IPS-15b (cell line): ENCODE data around the gene VEPH1.

Experiments used
- H3K27me3 ChIP-seq: one replicate; pipeline ENCODE4 v1.6.1; 2013; ENCODE audit warnings: low read length; ENCODE audit not compliant: control insufficient read depth, insufficient read depth
- H3K36me3 ChIP-seq: one replicate; pipeline ENCODE4 v1.6.1; 2013; ENCODE audit warnings: low read length; ENCODE audit not compliant: control insufficient read depth, insufficient read depth
- H3K4me1 ChIP-seq: one replicate; pipeline ENCODE4 v1.6.1; 2013; ENCODE audit warnings: mild to moderate bottlenecking, low read length; ENCODE audit not compliant: control insufficient read depth, insufficient read depth
- H3K4me3 ChIP-seq: one replicate; pipeline ENCODE4 v1.5.1; 2013; ENCODE audit warnings: low read depth, low read length
- H3K9ac ChIP-seq: one replicate; pipeline ENCODE4 v1.6.1; 2013; ENCODE audit warnings: low read depth, mild to moderate bottlenecking, low read length
- H3K9me3 ChIP-seq: one replicate; pipeline ENCODE4 v1.6.1; 2013; ENCODE audit warnings: mild to moderate bottlenecking, low read length; ENCODE audit not compliant: control insufficient read depth, insufficient read depth

Gene VEPH1

DNA sequence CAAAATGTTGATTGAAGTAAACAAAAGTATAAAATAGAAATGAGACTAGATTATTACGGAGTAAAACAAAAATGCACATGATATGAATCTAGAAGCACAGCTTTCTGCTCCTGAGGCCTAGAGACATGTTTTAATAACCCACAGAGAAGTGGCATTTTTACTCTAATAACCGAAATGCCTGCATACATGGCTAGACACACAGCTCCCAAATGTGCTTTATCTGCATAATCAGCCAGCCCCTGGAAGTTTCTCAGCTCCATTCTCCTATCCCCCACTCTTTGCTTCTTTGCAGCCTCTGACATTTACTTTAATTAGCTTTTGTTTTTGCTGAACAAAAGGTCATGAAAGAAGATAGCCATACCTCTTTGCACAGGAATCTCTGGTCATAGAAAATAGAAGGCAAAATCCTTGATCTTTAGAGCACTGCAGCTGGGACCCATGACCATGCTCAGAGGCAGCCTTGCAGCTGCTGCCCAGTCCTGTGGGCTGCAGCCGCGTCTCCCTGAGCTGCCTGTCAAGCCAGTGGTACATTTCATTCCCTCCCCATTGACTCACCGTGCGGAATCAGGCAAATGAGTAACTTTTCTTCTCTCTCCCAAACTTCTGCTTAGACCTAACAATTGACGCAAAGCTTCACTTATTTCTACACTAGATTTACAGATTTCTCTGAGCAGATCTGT lies at the start of gene VEPH1:
VEPH1 (minus strand) TSS at position 501 of the 680 bp plus-strand sequence. CDS start 8,067 bp downstream, outside the sequence.
- Histone ChIP-seq H3K9ac (no peak within 1 kb of the TSS), H3K36me3 (no peaks in the 10 kb centered on the region), H3K4me3 (no peak within 1 kb of the TSS)

DNA sequence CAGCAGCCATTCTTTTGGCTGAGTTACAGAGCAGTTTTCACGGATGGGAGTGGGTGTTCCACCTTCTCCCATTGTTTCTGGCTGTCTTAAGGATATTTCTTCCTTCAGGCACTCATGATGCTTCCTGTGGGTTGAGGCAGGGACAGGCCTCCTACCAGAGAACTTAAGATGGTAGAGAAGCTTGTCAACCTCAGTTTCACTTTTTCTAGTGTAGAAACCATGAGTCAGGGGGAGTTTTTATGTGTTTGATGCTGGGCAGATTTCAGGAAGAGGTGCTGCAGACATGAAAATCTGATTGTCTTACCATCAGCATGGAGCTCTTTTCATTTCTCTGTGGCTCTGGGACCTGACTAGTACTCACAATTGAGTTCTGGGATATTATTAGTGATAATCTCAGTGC lies 48.7 kb upstream of the VEPH1 start:
- Histone ChIP-seq H3K9ac (no peak overlapping the region), H3K4me3 (no peak overlapping the region), H3K36me3 (no peaks in the 10 kb centered on the region), H3K9me3 (no peaks in the 10 kb centered on the region), H3K27me3 (no peaks in the 10 kb centered on the region), H3K4me1 (no peaks in the 10 kb centered on the region)

More for the DNA sequence above, at the start of gene VEPH1:
- Histone ChIP-seq H3K4me1 (peaks cover 9% of the 10 kb centered on the region), H3K27me3 (peaks cover 8% of the 10 kb centered on the region), H3K9me3 (no peaks in the 10 kb centered on the region)

DNA sequence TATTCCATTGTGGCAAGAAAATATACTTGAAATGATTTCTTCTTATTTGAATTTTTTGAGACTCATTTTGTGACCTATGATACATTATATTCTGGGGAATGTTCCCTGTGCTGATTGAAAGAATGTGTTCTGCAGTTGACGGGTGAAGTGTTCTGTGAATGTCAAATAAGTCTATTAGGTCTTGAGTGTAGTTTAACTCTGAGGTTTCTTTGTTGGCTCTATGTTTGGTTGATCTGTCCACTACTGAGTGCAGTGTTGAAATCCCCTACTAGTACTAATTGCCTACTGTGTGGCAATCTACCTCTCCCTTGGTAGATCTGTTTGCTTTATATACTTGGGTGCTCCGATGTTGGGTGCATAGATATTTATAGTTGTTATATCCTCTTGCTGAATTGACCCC lies 46.3 kb upstream of the VEPH1 start:
- Histone ChIP-seq H3K4me3 (no peak overlapping the region), H3K4me1 (no peaks in the 10 kb centered on the region), H3K27me3 (no peaks in the 10 kb centered on the region), H3K36me3 (no peaks in the 10 kb centered on the region), H3K9ac (no peak overlapping the region), H3K9me3 (no peaks in the 10 kb centered on the region)

DNA sequence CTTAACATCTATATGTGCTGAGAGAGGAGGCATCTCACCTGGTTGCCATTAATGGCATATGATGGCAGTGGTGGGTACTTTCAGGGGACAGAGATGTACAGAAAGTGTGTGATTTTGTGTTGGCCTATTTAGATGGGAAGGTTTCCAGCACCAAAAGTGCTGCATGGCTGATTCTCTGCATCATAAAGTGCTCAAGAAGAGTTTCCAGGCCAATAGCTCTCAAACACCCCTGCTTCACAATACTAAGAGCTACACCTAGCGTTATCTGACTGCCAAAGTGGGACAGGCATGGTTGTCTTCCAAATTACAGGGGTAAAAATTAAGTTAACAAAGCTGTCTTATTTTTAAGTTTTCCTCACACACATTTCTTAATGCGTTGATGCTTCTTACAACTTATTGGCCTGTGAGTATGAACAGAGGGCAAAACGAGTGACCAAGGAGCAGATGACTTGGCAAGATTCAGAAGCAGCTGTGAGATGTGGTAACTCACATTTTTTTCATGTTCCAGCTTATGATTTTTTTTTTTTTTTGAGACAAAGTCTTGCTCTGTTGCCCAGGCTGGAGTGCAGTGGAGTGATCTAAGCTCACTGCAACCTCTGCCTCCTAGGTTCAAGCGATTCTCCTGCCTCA lies 41.4 kb upstream of the VEPH1 start:
- H3K27me3 ChIP-seq, result peaks cover 3% of the 10 kb centered on the region
- H3K9me3 ChIP-seq, result no peaks in the 10 kb centered on the region
- no peak overlapping the region for H3K9ac ChIP-seq
- no peak overlapping the region for H3K4me3 ChIP-seq
- no peaks in the 10 kb centered on the region for H3K36me3 ChIP-seq
- no peaks in the 10 kb centered on the region for H3K4me1 ChIP-seq

DNA sequence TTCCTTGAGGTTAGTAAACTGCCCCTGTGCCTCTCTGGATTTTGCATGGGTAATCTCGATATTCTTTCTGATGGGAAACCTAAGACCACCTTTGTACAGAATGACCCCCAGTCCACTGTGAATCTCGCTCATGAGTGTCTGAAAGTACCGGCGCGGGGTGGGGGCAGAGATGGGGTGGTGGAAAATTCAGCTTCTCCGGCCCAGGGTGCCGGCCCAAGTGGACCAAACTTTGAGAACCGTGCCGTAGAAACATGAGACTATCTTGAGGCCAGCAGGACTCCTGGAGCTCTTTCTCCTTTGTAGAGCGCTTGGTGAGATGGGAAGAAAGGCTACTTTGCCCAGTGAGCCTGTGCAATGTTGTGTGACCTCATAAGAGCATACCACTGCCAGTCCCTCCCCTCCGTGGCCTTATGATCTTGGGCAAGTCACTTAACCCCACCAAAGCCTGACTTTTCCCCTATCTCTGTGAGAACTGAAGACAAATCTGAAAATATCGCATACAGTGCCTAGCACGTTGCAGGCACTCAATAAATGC lies 40.4 kb upstream of the VEPH1 start:
- Histone ChIP-seq H3K4me3 (peak overlapping the region; percentile 60), H3K36me3 (no peaks in the 10 kb centered on the region), H3K27me3 (peaks cover 3% of the 10 kb centered on the region), H3K9ac (no peak overlapping the region), H3K4me1 (no peaks in the 10 kb centered on the region), H3K9me3 (no peaks in the 10 kb centered on the region)

DNA sequence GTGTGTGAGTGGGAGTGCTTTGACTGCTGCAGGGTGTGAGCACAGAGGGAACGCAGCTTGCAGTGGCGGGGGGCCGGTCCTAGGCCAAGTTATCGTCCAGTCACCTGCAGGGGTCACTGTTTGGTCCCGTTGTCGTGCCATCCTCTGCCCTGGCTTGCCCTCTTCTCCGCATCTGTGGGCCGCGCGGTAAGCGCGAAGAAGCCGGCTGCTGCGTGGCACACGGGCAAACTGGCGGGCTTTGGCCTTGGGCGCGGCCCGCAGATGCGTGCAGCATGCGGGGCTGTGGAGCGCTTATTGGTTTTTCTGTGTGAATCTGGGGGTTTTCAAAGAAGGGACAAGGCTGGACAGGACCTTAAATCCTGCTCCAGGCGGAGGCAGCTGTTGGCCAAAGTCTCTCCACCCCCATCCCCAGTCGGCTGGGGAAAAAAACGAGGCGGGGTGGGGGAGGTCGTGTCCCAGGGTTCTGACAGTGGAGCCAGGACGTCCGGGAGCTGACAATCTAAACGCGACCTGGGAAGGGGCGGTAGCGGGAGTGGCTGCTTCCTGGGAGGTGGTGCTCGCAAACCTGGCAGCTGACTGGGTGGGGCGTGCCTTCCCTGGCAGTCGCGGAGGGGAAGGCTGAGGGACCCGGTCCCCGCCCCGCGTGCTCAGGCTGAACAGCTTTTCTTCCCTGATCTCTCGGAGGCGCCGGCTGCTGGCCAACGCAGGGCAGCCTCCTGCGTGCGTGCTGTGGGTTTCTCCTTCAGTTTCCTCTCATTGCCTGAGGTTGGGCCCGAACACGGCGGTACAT lies 39.7 kb upstream of the VEPH1 start:
- Histone ChIP-seq H3K27me3 (peaks cover 3% of the 10 kb centered on the region), H3K36me3 (no peaks in the 10 kb centered on the region), H3K4me3 (peak overlapping the region; percentile 60), H3K9ac (no peak overlapping the region), H3K4me1 (no peaks in the 10 kb centered on the region), H3K9me3 (no peaks in the 10 kb centered on the region)

DNA sequence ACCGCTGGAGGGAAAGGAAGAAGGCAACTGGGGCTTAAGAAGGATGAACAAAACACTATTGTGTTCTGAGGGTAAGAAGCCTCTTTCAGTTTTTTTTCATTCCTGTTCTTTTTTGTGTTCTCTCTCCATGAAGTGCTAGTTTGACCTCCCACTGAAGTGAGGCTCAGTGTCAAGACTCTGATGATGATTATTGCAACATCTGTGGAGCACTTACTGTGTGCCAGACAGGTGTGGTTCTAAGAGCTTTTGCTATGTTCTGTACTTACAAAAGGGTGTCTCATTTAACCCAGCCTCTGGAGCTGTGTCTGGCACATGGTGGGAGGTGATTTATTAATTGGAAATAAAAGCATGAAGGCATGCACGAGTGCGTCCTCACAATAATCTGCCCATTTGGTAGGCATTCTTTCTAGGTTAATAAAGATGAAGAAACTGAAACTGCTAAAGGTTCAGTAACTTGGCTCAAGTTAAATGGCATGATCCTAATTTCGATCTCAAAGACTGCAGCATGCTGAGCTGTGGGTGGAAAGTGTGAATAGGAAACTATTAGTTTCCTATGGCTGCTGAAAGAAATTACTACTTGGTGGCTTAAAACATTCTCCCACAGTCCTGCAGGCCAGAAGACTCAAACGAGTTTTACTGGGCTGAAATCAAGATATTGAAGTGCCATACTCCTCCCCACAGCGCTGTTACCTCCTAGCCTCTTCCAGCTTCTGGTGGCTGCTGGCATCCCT lies 38.5 kb upstream of the VEPH1 start:
- H3K9ac ChIP-seq, result no peak overlapping the region
- no peaks in the 10 kb centered on the region for H3K4me1 ChIP-seq
- no peaks in the 10 kb centered on the region for H3K9me3 ChIP-seq
- no peaks in the 10 kb centered on the region for H3K36me3 ChIP-seq
- no peak overlapping the region for H3K4me3 ChIP-seq
- H3K27me3 ChIP-seq, result peaks cover 3% of the 10 kb centered on the region

DNA sequence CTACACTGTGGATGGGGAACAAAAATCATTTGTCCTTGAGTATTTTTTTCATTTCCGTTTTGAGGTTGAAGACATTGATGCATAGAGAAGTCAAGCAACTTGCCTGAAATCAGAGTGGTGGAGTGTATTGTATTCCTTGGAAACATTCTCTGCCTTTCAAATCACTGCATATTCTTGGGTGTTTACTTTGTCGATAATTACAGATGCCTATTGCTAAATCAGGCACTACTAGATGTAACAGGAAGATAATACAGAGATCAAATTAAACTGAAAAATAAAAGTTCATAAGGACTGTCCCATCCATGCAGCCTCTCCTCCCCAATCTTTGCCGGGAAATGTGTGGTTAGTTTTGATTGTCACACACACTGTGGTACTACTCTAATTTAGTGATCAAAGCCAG lies 37.4 kb upstream of the VEPH1 start:
- Histone ChIP-seq H3K4me3 (no peak overlapping the region), H3K4me1 (no peaks in the 10 kb centered on the region), H3K9ac (no peak overlapping the region), H3K36me3 (no peaks in the 10 kb centered on the region), H3K9me3 (no peaks in the 10 kb centered on the region), H3K27me3 (peaks cover 3% of the 10 kb centered on the region)

DNA sequence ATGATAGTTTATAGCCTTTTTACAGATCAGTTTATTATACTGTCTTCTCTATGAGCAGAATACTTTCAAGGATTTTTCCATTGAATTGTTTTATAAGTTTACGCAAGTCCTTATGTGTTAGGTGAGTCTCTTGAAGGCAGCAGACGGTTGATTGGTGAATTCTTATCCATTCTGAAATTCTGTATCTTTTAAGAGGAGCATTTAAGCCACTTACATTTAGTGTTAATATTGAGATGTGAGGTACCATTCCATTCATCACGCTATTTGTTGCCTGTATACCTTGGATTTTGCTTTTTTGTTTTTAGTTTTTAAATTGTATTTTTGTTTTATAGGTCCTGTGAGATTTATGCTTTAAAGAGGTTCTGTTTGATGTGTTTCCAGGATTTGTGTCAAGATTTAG lies 32.5 kb upstream of the VEPH1 start:
- Histone ChIP-seq H3K9ac (no peak overlapping the region), H3K4me3 (no peak overlapping the region), H3K27me3 (no peaks in the 10 kb centered on the region), H3K36me3 (no peaks in the 10 kb centered on the region), H3K9me3 (no peaks in the 10 kb centered on the region), H3K4me1 (peaks cover 2% of the 10 kb centered on the region)

DNA sequence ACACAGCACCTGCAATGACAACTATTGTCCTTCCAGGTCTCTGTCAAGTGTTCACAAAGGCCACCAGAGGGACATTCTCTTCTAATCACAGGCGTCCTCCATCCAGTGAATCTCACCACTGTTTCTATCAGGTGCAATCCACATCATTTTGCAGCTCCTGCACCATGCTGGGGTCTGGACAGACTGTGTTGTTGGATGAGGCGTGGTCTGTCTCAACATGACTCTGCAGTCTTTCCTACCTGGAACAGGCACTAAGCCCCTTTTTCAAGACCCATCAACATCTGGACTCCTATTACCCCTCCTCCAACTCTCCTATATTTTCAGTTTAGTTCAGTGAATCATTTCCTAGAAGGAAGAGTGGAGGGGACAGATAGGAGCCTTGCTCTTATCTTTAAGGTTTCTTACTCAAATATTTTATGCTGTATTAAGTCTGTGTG lies 31.5 kb upstream of the VEPH1 start:
- no peaks in the 10 kb centered on the region for H3K36me3 ChIP-seq
- H3K9ac ChIP-seq, result no peak overlapping the region
- H3K4me3 ChIP-seq, result no peak overlapping the region
- peaks cover 2% of the 10 kb centered on the region for H3K4me1 ChIP-seq
- H3K9me3 ChIP-seq, result no peaks in the 10 kb centered on the region
- no peaks in the 10 kb centered on the region for H3K27me3 ChIP-seq

DNA sequence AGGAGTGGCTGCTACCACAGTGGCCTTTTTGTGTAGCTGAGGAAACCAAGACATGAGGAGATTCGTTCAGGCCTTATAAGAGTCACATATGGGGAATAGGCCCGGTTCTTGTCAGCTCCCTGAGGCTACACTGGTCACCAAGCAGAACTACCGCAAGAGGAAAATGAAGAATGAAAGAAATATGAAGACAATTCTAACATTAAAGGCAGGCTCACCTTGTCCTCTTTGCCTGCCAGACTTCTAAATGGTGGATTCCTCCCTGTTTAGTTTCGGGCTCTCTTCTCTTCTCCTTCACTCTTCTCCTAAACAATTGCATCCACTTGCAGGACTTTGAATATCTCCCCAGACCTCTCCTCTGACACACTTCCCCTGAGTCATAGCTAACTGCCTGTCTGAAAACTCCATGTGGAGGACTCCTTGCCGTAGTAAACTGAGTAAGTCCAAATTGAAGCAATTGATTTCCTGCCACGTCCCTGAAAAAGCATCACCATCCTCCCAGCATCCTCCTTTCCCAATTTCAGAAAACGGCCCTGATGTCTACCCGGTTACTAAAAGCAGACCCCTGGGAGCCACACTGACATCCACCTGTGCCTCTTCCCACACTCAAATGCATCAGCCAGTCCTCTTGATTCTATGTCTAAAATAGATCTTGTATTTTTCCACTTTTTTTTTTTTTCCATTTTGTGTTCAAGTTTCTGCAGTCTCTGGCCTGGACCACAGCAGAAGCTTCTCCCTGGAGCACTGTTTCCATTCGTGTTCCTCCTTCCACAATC lies 30.3 kb upstream of the VEPH1 start:
- no peak overlapping the region for H3K4me3 ChIP-seq
- no peaks in the 10 kb centered on the region for H3K9me3 ChIP-seq
- no peak overlapping the region for H3K9ac ChIP-seq
- H3K4me1 ChIP-seq, result peaks cover 2% of the 10 kb centered on the region
- no peaks in the 10 kb centered on the region for H3K36me3 ChIP-seq
- no peaks in the 10 kb centered on the region for H3K27me3 ChIP-seq
